Measurements from ENCODE around the gene HTR5A. TPM values are rescaled to one million over a fixed set of nuclear protein-coding genes. Genes with fewer than 3 reads are reported as not detected.

The HTR5A gene
- total RNA-seq, 1 donor from 2014 or later = not detected

DNA sequence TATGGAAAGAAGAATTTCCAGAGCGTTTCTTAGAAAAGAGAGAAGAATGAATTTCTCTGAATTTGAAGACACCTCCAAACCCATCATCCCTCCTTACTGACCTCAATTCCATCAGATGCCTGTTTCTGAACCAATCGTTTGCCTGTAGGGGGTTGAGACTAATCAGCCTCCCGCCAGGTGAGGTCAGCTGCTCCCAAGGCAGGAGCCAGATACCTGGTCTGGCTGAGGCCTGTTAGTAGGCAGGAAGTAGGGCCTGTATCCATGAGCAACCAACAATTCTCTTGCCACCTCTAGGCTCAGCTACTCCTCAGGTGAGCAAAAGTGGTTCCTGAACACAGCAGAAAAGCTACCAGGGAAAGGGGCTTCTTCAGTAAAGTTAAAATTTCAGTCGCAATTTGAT lies 50.3 kb downstream of the HTR5A start:
- no peak for DNase-seq (ENCODE audit: low read depth)
- TF ChIP-seq, protein P1, sequence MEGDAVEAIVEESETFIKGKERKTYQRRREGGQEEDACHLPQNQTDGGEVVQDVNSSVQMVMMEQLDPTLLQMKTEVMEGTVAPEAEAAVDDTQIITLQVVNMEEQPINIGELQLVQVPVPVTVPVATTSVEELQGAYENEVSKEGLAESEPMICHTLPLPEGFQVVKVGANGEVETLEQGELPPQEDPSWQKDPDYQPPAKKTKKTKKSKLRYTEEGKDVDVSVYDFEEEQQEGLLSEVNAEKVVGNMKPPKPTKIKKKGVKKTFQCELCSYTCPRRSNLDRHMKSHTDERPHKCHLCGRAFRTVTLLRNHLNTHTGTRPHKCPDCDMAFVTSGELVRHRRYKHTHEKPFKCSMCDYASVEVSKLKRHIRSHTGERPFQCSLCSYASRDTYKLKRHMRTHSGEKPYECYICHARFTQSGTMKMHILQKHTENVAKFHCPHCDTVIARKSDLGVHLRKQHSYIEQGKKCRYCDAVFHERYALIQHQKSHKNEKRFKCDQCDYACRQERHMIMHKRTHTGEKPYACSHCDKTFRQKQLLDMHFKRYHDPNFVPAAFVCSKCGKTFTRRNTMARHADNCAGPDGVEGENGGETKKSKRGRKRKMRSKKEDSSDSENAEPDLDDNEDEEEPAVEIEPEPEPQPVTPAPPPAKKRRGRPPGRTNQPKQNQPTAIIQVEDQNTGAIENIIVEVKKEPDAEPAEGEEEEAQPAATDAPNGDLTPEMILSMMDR (conservative IDR thresholded peaks at IDR 0.05; ENCODE audit: low read depth, low read length) = no peak
- no peak overlapping the region for H3K4me3 ChIP-seq (ENCODE audit: low read depth, low read length)

DNA sequence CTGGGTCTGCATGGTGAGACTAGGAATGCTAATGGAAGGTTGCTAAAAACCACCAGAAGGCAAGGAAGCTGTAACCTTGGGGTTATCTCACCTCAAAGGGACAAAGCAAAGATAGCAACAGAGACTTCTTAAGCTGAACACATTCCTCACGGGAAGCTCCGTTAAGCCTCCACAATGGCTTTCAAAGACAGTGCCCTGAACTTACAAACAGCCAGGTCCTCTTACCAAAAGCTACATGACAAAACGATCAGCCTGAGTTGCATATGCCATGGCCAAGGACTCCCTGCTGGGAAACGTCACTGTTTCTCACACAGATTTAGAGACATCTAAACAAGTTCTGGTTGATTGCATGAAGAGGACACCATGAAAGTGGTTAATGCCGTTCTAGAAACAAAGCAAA lies 52.7 kb downstream of the HTR5A start:
- TF ChIP-seq, protein P1 (conservative IDR thresholded peaks at IDR 0.05; ENCODE audit: low read depth, low read length) = no peak
- no peak for DNase-seq (ENCODE audit: low read depth)
- H3K4me3 ChIP-seq (ENCODE audit: low read depth, low read length) = no peak overlapping the region

GRCh38 chr7:155123413-155123812 lies 53.3 kb downstream of the HTR5A start:
- no peak for DNase-seq (ENCODE audit: low read depth)
- no peak overlapping the region for H3K4me3 ChIP-seq (ENCODE audit: low read depth, low read length)
- TF ChIP-seq, protein P1 (conservative IDR thresholded peaks at IDR 0.05; ENCODE audit: low read depth, low read length) = no peak

DNA sequence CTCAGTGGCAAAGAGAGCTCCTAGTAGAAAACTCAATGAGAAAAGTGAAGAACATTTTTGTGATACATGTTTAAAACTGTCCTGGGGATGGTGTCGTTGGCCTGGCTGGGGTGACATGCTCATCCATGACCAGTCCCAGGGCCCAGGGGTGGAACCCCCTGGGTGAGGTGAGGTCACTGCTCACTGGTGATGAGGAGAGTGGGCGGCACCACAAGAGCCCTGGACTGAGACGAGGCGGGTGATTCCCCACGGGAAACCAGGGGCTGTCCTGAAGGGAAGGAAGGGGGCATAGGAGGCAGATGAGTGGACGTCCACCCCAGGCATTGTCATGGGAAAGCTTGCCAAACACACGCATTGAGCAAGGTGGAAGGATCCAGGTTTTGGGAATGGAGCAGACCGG lies 54.6 kb downstream of the HTR5A start:
- no peak for DNase-seq (ENCODE audit: low read depth)
- TF ChIP-seq, protein P1 (conservative IDR thresholded peaks at IDR 0.05; ENCODE audit: low read depth, low read length) = no peak
- no peak overlapping the region for H3K4me3 ChIP-seq (ENCODE audit: low read depth, low read length)

DNA sequence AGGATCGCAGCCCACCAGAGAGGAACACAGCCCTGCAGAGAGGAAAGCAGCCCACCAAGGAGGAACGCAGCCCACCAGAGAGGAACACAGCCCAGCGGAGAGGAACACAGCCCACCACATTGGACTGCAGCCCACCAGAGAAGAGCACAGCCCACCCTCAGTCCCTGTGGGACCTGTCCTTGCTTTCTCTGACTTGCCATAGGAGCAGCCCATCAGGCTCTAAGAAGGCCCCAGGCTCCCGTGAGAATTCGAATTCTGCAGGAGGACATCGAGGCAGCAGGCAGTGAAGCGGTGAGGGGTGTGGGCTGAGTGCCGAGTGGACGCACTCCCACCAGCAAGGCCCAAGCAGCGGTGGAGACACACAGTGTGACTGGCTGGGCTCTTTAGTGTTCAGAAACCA lies 59.1 kb downstream of the HTR5A start:
- TF ChIP-seq, protein P1 (conservative IDR thresholded peaks at IDR 0.05; ENCODE audit: low read depth, low read length) = no peak
- H3K4me3 ChIP-seq (ENCODE audit: low read depth, low read length) = no peak overlapping the region
- no peak for DNase-seq (ENCODE audit: low read depth)

GRCh38 chr7:155129789-155130188 lies 59.7 kb downstream of the HTR5A start:
- DNase-seq (ENCODE audit: low read depth) = no peak
- TF ChIP-seq, protein P1 (conservative IDR thresholded peaks at IDR 0.05; ENCODE audit: low read depth, low read length) = no peak

DNA sequence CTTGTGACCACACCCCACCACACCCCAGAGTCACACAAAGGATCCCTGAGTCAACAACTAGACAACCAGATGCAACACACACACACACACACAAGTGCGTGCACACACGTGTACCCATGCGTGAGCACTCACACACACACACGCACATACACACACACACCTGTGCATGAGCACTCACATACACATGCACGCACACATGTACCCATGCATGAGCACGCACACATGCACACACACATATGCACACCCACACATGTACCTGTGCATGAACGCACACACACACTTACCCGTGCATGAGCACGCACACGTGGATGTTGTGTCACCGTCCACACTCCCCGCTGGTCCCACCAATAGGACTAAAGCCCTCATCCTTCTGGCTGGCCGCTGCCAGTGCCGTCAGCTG lies 60.4 kb downstream of the HTR5A start:
- no peak overlapping the region for H3K4me3 ChIP-seq (ENCODE audit: low read depth, low read length)
- TF ChIP-seq, protein P1 (conservative IDR thresholded peaks at IDR 0.05; ENCODE audit: low read depth, low read length) = no peak
- DNase-seq (ENCODE audit: low read depth) = no peak

More at GRCh38 chr7:155129789-155130188, 59.7 kb downstream of the HTR5A start:
- H3K4me3 ChIP-seq (ENCODE audit: low read depth, low read length) = no peak overlapping the region
